HEK293 (cell line): ENCODE data around the gene DKK2.

ENCODE experiments used
- CTCF ChIA-PET: fragments of 350-600 bp; formaldehyde crosslinking; extraction: SDS; loops from one replicate; lab custom pipeline; 2021; ENCODE audit warnings: antibody characterized with exemption; lab: Yijun Ruan, JAX
- POLR2A ChIA-PET: fragments of 300-600 bp; formaldehyde crosslinking; extraction: SDS; loops from one replicate; lab custom pipeline; 2020; ENCODE audit warnings: antibody characterized with exemption, inconsistent platforms; lab: Yijun Ruan, JAX
- H3K27ac ChIP-seq: fragments of 200-500 bp; sonication (Bioruptor generic); 2 replicates; pipeline ENCODE4 v1.5.1; 2014; ENCODE audit warnings: low read depth, low read length, control low read depth, inconsistent platforms; ENCODE audit errors: extremely low read depth
- H3K36me3 ChIP-seq, 2 experiments: fragments of 200-500 bp in 1 of 2; sonication (Bioruptor generic) in 1 of 2; 1 replicate in 1 of 2; 2 replicates in 1 of 2; pipeline ENCODE4 v1.5.1; 2014 to 2017; ENCODE audit warnings: inconsistent platforms in 2 of 2, low read length in 2 of 2; ENCODE audit not compliant: control insufficient read depth in 2 of 2, insufficient read depth in 1 of 2
- H3K4me1 ChIP-seq: fragments of 200-500 bp; sonication (Bioruptor generic); 2 replicates; pipeline ENCODE4 v1.5.1; 2014; ENCODE audit warnings: mild to moderate bottlenecking, low read length, inconsistent platforms; ENCODE audit not compliant: control insufficient read depth, insufficient read depth
- H3K4me3 ChIP-seq: 2 replicates; pipeline ENCODE4 v1.5.1; 2011; ENCODE audit warnings: low read depth, mild to moderate bottlenecking, control low read depth, low read length, moderate library complexity
- H3K9me3 ChIP-seq: fragments of 200-500 bp; sonication (Bioruptor generic); 2 replicates; pipeline ENCODE4 v1.5.1; 2014; ENCODE audit warnings: low read depth, low read length, inconsistent platforms; ENCODE audit not compliant: control insufficient read depth, insufficient read depth
- GLI2 ChIP-seq: fragments of 450-650 bp; formaldehyde crosslinking; IDR thresholded peaks from 2 replicates; pipeline ENCODE4; 2017; ENCODE audit warnings: missing biosample characterization, missing genetic modification characterization, low read depth, borderline replicate concordance
- GLIS2 ChIP-seq: fragments of 450-650 bp; formaldehyde crosslinking; IDR thresholded peaks from 2 replicates; pipeline ENCODE4 v1.5.1; 2016; ENCODE audit warnings: missing biosample characterization, missing genetic modification characterization
- KLF8 ChIP-seq: fragments of 450-650 bp; formaldehyde crosslinking; IDR thresholded peaks from 2 replicates; pipeline ENCODE4 v1.5.1; 2016; ENCODE audit warnings: missing biosample characterization, missing genetic modification characterization
- PRDM4 ChIP-seq: fragments of 450-650 bp; formaldehyde crosslinking; IDR thresholded peaks from 2 replicates; pipeline ENCODE4 v1.5.1; 2017; ENCODE audit warnings: missing biosample characterization, missing genetic modification characterization
- SALL2 ChIP-seq: fragments of 450-650 bp; formaldehyde crosslinking; IDR thresholded peaks from 2 replicates; pipeline ENCODE4 v1.5.0; 2017; ENCODE audit warnings: missing biosample characterization, mild to moderate bottlenecking, missing genetic modification characterization, borderline replicate concordance
- SP3 ChIP-seq: fragments of 450-650 bp; formaldehyde crosslinking; IDR thresholded peaks from 2 replicates; pipeline ENCODE4 v1.5.1; 2016; ENCODE audit warnings: missing biosample characterization, missing genetic modification characterization
- TCF7L2 ChIP-seq: IDR thresholded peaks from 2 replicates; pipeline ENCODE4 v1.6.1; 2011; ENCODE audit warnings: low read depth, mild to moderate bottlenecking, inconsistent platforms, low read length, moderate library complexity, borderline replicate concordance
- TSHZ1 ChIP-seq: fragments of 450-650 bp; formaldehyde crosslinking; IDR thresholded peaks from 2 replicates; pipeline ENCODE4 v1.5.1; 2016; ENCODE audit warnings: missing biosample characterization, missing genetic modification characterization, borderline replicate concordance
- ZBTB11 ChIP-seq: fragments of 450-650 bp; formaldehyde crosslinking; conservative IDR thresholded peaks from 2 replicates; pipeline ENCODE4 v1.5.1; 2016; ENCODE audit warnings: low read depth, missing biosample characterization, missing genetic modification characterization
- ZBTB17 ChIP-seq: fragments of 450-650 bp; formaldehyde crosslinking; IDR thresholded peaks from 2 replicates; pipeline ENCODE4 v1.5.1; 2016; ENCODE audit warnings: missing biosample characterization, missing genetic modification characterization
- ZNF133 ChIP-seq: fragments of 450-650 bp; formaldehyde crosslinking; IDR thresholded peaks from 2 replicates; pipeline ENCODE4 v1.5.1; 2016; ENCODE audit warnings: missing biosample characterization, missing genetic modification characterization
- ZNF148 ChIP-seq: fragments of 450-650 bp; formaldehyde crosslinking; IDR thresholded peaks from 2 replicates; pipeline ENCODE4 v1.5.0; 2017; ENCODE audit warnings: missing biosample characterization, missing genetic modification characterization, borderline replicate concordance
- ZNF266 ChIP-seq: fragments of 450-650 bp; formaldehyde crosslinking; IDR thresholded peaks from 2 replicates; pipeline ENCODE4 v1.5.1; 2016; ENCODE audit warnings: missing biosample characterization, missing genetic modification characterization, low read depth
- ZNF324 ChIP-seq: fragments of 450-650 bp; formaldehyde crosslinking; IDR thresholded peaks from 2 replicates; pipeline ENCODE4 v1.5.1; 2016; ENCODE audit warnings: missing biosample characterization, missing genetic modification characterization
- ZNF416 ChIP-seq: fragments of 450-650 bp; formaldehyde crosslinking; IDR thresholded peaks from 2 replicates; pipeline ENCODE4 v1.5.1; 2016; ENCODE audit warnings: missing biosample characterization, missing genetic modification characterization
- ZNF473 ChIP-seq: fragments of 450-650 bp; formaldehyde crosslinking; IDR thresholded peaks from 2 replicates; pipeline ENCODE4 v1.5.1; 2017; ENCODE audit warnings: missing biosample characterization, missing genetic modification characterization
- ZNF48 ChIP-seq: fragments of 450-650 bp; formaldehyde crosslinking; IDR thresholded peaks from 2 replicates; pipeline ENCODE4 v1.5.1; 2016; ENCODE audit warnings: missing biosample characterization, missing genetic modification characterization
- ZNF488 ChIP-seq: fragments of 450-650 bp; formaldehyde crosslinking; IDR thresholded peaks from 2 replicates; pipeline ENCODE4 v1.5.1; 2016; ENCODE audit warnings: missing biosample characterization, missing genetic modification characterization
- ZNF510 ChIP-seq: fragments of 450-650 bp; formaldehyde crosslinking; IDR thresholded peaks from 2 replicates; pipeline ENCODE4 v1.5.1; 2018; ENCODE audit warnings: mild to moderate bottlenecking, missing genetic modification characterization, missing biosample characterization; ENCODE audit not compliant: insufficient replicate concordance
- ZNF658 ChIP-seq: fragments of 450-650 bp; formaldehyde crosslinking; IDR thresholded peaks from 2 replicates; pipeline ENCODE4; 2016; ENCODE audit warnings: missing biosample characterization, missing genetic modification characterization

Gene DKK2

GRCh38 chr4:106930522-106930921 is 105.6 kb downstream of the DKK2 start (continued):
- TF ChIP-seq TSHZ1 (tag by site-specific recombination) (no peak), ZNF473 (no peak), ZNF148 (tag by site-specific recombination) (no peak), SALL2 (no peak), GLIS2 (no peak), ZNF416 (tag by site-specific recombination) (no peak)

- ChIA-PET POLR2A (no interaction called here), CTCF (interaction anchor here (0.7 kb wide), 1 partner anchor 629 kb away, joined by 3 read pairs; no protein-coding TSS in a partner anchor)
- Histone ChIP-seq H3K27ac (no peak overlapping the region), H3K4me1 (no peaks in the 10 kb centered on the region), H3K4me3 (no peak overlapping the region), H3K9me3 (no peaks in the 10 kb centered on the region), H3K36me3 (no peaks in the 10 kb centered on the region)
- TF ChIP-seq PRDM4: no peak
- TF ChIP-seq ZBTB17: no peak
- no peak for TF ChIP-seq KLF8 (tag by site-specific recombination)
- no peak for TF ChIP-seq GLI2 (tag by site-specific recombination)
- TF ChIP-seq ZNF48: no peak
- TF ChIP-seq ZNF266 (tag by site-specific recombination): no peak
- no peak for TF ChIP-seq ZNF510
- TF ChIP-seq ZNF488 (tag by site-specific recombination): no peak
- no peak for TF ChIP-seq ZNF133 (tag by site-specific recombination)
- TF ChIP-seq SP3: no peak
- TF ChIP-seq ZNF324 (tag by site-specific recombination): no peak
- no peak for TF ChIP-seq TCF7L2
- no peak for TF ChIP-seq ZNF658 (tag by site-specific recombination)
- no peak for TF ChIP-seq ZBTB11 (tag by site-specific recombination)
- no peak for TF ChIP-seq ZNF148 (tag by site-specific recombination)
These were observed 106.9 kb downstream of the DKK2 start for GRCh38 chr4:106929248-106929647.
